Measurements from ENCODE around the gene GYPE.
"Not testable (repeated sequence)": the region's sequence is repeated elsewhere in the genome, so short reads cannot be mapped to it uniquely, and the experiment has no call there.

Gene GYPE

DNA sequence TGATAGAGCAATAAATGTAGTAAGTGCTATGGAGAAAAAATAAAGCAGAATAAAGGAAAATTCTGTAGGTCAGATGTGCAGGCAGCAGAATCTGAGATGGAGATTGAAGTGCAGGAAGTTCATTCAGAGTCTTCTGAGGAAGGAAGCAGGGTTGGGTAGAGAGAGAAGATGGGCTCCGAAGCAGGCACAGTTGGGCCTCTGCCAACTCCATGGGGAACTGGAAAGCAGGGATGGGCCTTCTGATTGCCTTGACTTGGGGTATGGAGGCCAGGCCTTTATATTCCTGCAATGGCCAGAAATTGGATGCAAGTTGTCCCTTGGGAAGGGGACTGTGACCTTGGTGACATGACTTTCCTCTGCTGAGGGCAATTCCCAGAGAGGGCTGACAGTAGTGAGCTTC lies 42.6 kb downstream of the GYPE start:
- not testable (repeated sequence) for H3K9ac ChIP-seq (ENCODE audit: low read depth, low read length); H3K9me3 ChIP-seq (ENCODE audit: insufficient read depth, low read depth, low read length); H3K27ac ChIP-seq (ENCODE audit: low read length); H3K4me1 ChIP-seq (ENCODE audit: insufficient read depth, low read length); H3K27me3 ChIP-seq (ENCODE audit: insufficient read depth, low read length); H3K36me3 ChIP-seq (ENCODE audit: insufficient read depth, low read depth, low read length); H3K4me3 ChIP-seq (ENCODE audit: low read length)

DNA sequence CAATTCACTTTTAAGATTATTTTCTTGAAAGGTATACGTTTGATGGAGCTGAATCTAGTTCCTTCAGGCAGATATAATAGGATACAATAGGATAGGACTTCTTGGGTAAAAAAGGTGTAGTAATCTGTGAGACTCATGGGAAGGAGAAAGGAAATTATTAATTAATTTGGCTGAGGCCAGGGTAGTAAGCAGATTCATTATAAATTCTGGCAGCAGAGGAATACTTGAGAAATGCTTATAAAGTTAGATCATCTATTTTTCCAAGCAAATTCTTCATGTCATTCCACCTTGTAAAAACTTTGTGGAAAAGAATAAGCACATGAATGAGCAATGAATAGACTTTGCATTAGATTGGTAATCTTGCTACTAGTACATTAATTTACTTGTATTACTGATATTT lies 46.9 kb downstream of the GYPE start:
- H3K27me3 ChIP-seq (ENCODE audit: insufficient read depth, low read length) = no peaks in the 10 kb centered on the region
- H3K36me3 ChIP-seq (ENCODE audit: insufficient read depth, low read depth, low read length) = no peaks in the 10 kb centered on the region
- no peaks in the 10 kb centered on the region for H3K9me3 ChIP-seq (ENCODE audit: insufficient read depth, low read depth, low read length)
- H3K4me1 ChIP-seq (ENCODE audit: insufficient read depth, low read length) = no peaks in the 10 kb centered on the region
- no peak overlapping the region for H3K9ac ChIP-seq (ENCODE audit: low read depth, low read length)
- no peak overlapping the region for H3K27ac ChIP-seq (ENCODE audit: low read length)
- no peak overlapping the region for H3K4me3 ChIP-seq (ENCODE audit: low read length)

DNA sequence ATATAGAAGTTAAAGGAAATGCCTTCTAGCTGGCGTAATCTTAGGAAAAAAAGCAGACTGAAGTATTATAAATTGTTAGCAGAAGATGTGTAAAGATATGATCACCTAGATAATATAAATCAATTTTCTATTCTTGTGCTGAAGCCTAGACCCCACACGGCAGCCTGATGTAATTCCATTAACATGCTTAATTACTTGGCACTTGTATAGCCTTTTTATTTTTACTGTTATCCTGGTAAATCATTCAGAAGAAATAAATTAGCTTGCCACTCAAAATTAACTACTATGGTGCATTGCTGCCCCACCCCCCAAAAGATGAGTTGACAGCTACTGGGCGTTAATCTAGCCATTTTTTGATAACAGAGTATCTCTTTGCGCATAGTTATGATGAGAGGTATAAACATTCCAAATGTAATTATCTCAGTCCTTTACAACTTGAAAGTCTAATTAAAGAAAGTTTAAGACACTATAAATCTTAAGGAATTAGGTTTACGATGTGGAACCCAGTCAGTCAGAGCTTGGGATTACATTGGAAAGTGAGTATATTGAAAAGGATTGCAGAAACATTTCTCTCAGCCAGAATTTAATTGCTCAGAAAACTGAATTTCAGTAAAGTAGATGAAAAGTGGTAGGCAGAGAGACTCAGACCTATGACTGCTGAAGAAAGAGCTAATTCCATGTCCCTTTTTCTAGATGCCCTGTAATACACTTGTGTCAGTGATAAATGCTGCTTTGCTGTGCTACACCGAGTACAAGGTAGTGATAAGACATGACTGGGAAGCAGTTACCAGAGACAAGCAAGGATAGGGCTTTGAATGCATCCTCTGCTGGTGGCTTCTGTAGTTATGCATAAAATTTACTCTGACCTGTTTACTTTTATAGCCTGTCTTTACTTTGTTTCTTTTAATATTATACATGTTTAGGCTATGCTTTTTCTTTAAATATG lies 47.7 kb downstream of the GYPE start:
- H3K4me1 ChIP-seq (ENCODE audit: insufficient read depth, low read length); H3K9ac ChIP-seq (ENCODE audit: low read depth, low read length); H3K27me3 ChIP-seq (ENCODE audit: insufficient read depth, low read length); H3K9me3 ChIP-seq (ENCODE audit: insufficient read depth, low read depth, low read length); H3K36me3 ChIP-seq (ENCODE audit: insufficient read depth, low read depth, low read length); H3K27ac ChIP-seq (ENCODE audit: low read length); H3K4me3 ChIP-seq (ENCODE audit: low read length): not testable (repeated sequence)

GRCh38 chr4:143856017-143856557 lies 49.3 kb downstream of the GYPE start:
- H3K4me3 ChIP-seq (ENCODE audit: low read length); H3K27ac ChIP-seq (ENCODE audit: low read length); H3K9me3 ChIP-seq (ENCODE audit: insufficient read depth, low read depth, low read length); H3K27me3 ChIP-seq (ENCODE audit: insufficient read depth, low read length); H3K4me1 ChIP-seq (ENCODE audit: insufficient read depth, low read length); H3K36me3 ChIP-seq (ENCODE audit: insufficient read depth, low read depth, low read length); H3K9ac ChIP-seq (ENCODE audit: low read depth, low read length): not testable (repeated sequence)

GRCh38 chr4:143854645-143855044 lies 50.7 kb downstream of the GYPE start:
- H3K27me3 ChIP-seq (ENCODE audit: insufficient read depth, low read length); H3K4me3 ChIP-seq (ENCODE audit: low read length); H3K36me3 ChIP-seq (ENCODE audit: insufficient read depth, low read depth, low read length); H3K9ac ChIP-seq (ENCODE audit: low read depth, low read length); H3K4me1 ChIP-seq (ENCODE audit: insufficient read depth, low read length); H3K27ac ChIP-seq (ENCODE audit: low read length); H3K9me3 ChIP-seq (ENCODE audit: insufficient read depth, low read depth, low read length): not testable (repeated sequence)

DNA sequence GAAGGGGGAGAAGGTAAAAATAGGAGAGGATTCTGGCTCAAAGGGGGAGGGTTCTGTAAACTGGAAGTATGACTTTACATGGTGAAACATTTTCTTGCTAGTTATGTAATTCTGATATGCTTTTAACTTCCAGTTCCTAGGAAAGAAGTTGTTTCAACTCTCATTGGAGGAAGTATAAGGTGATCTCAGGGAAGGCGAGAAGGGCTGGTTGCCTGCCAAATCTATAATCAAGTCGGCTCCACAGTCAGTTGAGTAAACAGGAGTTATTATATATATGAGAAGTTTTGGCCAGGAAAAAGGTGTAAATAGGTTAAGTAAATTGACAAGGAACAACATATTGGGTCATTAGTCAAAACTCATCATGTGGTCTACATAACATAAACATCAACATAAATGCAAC lies 56.1 kb downstream of the GYPE start:
- H3K4me1 ChIP-seq (ENCODE audit: insufficient read depth, low read length); H3K9ac ChIP-seq (ENCODE audit: low read depth, low read length); H3K36me3 ChIP-seq (ENCODE audit: insufficient read depth, low read depth, low read length); H3K9me3 ChIP-seq (ENCODE audit: insufficient read depth, low read depth, low read length); H3K27me3 ChIP-seq (ENCODE audit: insufficient read depth, low read length); H3K4me3 ChIP-seq (ENCODE audit: low read length); H3K27ac ChIP-seq (ENCODE audit: low read length): not testable (repeated sequence)

- H3K9me3 ChIP-seq (ENCODE audit: insufficient read depth, low read depth, low read length); H3K27ac ChIP-seq (ENCODE audit: low read length); H3K36me3 ChIP-seq (ENCODE audit: insufficient read depth, low read depth, low read length); H3K27me3 ChIP-seq (ENCODE audit: insufficient read depth, low read length); H3K4me3 ChIP-seq (ENCODE audit: low read length); H3K9ac ChIP-seq (ENCODE audit: low read depth, low read length); H3K4me1 ChIP-seq (ENCODE audit: insufficient read depth, low read length): not testable (repeated sequence)
Observed at GRCh38 chr4:143843506-143843832, 61.9 kb downstream of the GYPE start.

GRCh38 chr4:143842624-143843505 lies 62.5 kb downstream of the GYPE start:
- H3K36me3 ChIP-seq (ENCODE audit: insufficient read depth, low read depth, low read length); H3K27me3 ChIP-seq (ENCODE audit: insufficient read depth, low read length); H3K27ac ChIP-seq (ENCODE audit: low read length); H3K4me3 ChIP-seq (ENCODE audit: low read length); H3K9ac ChIP-seq (ENCODE audit: low read depth, low read length); H3K9me3 ChIP-seq (ENCODE audit: insufficient read depth, low read depth, low read length); H3K4me1 ChIP-seq (ENCODE audit: insufficient read depth, low read length): not testable (repeated sequence)

GRCh38 chr4:143839413-143839812 lies 65.9 kb downstream of the GYPE start:
- H3K27ac ChIP-seq (ENCODE audit: low read length); H3K4me3 ChIP-seq (ENCODE audit: low read length); H3K4me1 ChIP-seq (ENCODE audit: insufficient read depth, low read length); H3K9ac ChIP-seq (ENCODE audit: low read depth, low read length); H3K27me3 ChIP-seq (ENCODE audit: insufficient read depth, low read length); H3K36me3 ChIP-seq (ENCODE audit: insufficient read depth, low read depth, low read length); H3K9me3 ChIP-seq (ENCODE audit: insufficient read depth, low read depth, low read length): not testable (repeated sequence)

- not testable (repeated sequence) for H3K9ac ChIP-seq (ENCODE audit: low read depth, low read length); H3K27ac ChIP-seq (ENCODE audit: low read length); H3K36me3 ChIP-seq (ENCODE audit: insufficient read depth, low read depth, low read length); H3K9me3 ChIP-seq (ENCODE audit: insufficient read depth, low read depth, low read length); H3K27me3 ChIP-seq (ENCODE audit: insufficient read depth, low read length); H3K4me3 ChIP-seq (ENCODE audit: low read length); H3K4me1 ChIP-seq (ENCODE audit: insufficient read depth, low read length)
Observed at GRCh38 chr4:143834196-143834595, 71.2 kb downstream of the GYPE start.

GRCh38 chr4:143833676-143834075 lies 71.7 kb downstream of the GYPE start:
- not testable (repeated sequence) for H3K4me1 ChIP-seq (ENCODE audit: insufficient read depth, low read length); H3K27me3 ChIP-seq (ENCODE audit: insufficient read depth, low read length); H3K4me3 ChIP-seq (ENCODE audit: low read length); H3K9me3 ChIP-seq (ENCODE audit: insufficient read depth, low read depth, low read length); H3K27ac ChIP-seq (ENCODE audit: low read length); H3K36me3 ChIP-seq (ENCODE audit: insufficient read depth, low read depth, low read length); H3K9ac ChIP-seq (ENCODE audit: low read depth, low read length)

GRCh38 chr4:143830576-143830975 lies 74.8 kb downstream of the GYPE start:
- not testable (repeated sequence) for H3K27ac ChIP-seq (ENCODE audit: low read length); H3K4me3 ChIP-seq (ENCODE audit: low read length); H3K9me3 ChIP-seq (ENCODE audit: insufficient read depth, low read depth, low read length); H3K36me3 ChIP-seq (ENCODE audit: insufficient read depth, low read depth, low read length); H3K9ac ChIP-seq (ENCODE audit: low read depth, low read length); H3K27me3 ChIP-seq (ENCODE audit: insufficient read depth, low read length); H3K4me1 ChIP-seq (ENCODE audit: insufficient read depth, low read length)
